Activated CD4-positive, alpha-beta T cell treated with anti-CD3 and anti-CD28 coated beads for 36 hours (primary cell): Measurements from ENCODE around the gene SLFNL1. TPM values are rescaled to one million over a fixed set of nuclear protein-coding genes. Genes with fewer than 3 reads are reported as not detected.

ENCODE experiments used
- ATAC-seq: fragments of 200-7000 bp; cut with Tn5 transposase; one replicate; pipeline ENCODE4 v1.10.0; 2021; ENCODE audit warnings: mild to moderate bottlenecking, moderate library complexity
- CTCF ChIA-PET: fragments of 350-600 bp; sonication (Branson Sonifier 250); formaldehyde crosslinking; loops from one replicate; lab custom pipeline; 2021; ENCODE audit warnings: antibody characterized with exemption; lab: Charles Lee
- POLR2A ChIA-PET: fragments of 350-600 bp; sonication (Branson Sonifier 250); formaldehyde crosslinking; loops from one replicate; lab custom pipeline; 2021; ENCODE audit warnings: antibody characterized with exemption, inconsistent platforms; lab: Charles Lee
- DNase-seq: peaks from one replicate; pipeline ENCODE4 v3.0.0-alpha.2; 2020
- H3K27ac Mint-ChIP-seq: one replicate; pipeline ENCODE4 v1.8.0; 2021; ENCODE audit warnings: mixed read lengths
- H3K27me3 Mint-ChIP-seq: one replicate; pipeline ENCODE4 v1.8.0; 2021; ENCODE audit warnings: mixed read lengths
- H3K36me3 Mint-ChIP-seq: one replicate; pipeline ENCODE4 v1.8.0; 2021; ENCODE audit warnings: low read depth, mixed read lengths
- H3K4me1 Mint-ChIP-seq: one replicate; pipeline ENCODE4 v1.8.0; 2021; ENCODE audit warnings: mixed read lengths
- H3K4me3 Mint-ChIP-seq: one replicate; pipeline ENCODE4 v1.8.0; 2021; ENCODE audit warnings: mild to moderate bottlenecking, moderate library complexity, mixed read lengths
- H3K9me3 Mint-ChIP-seq: one replicate; pipeline ENCODE4 v1.8.0; 2021; ENCODE audit warnings: low read depth, mixed read lengths
- intact Hi-C, 2 experiments: fragments of 100-400 bp; cut with DNase I in 1 of 2; cut with micrococcal nuclease in 1 of 2; formaldehyde crosslinking; loops; one replicate each; pipeline versions ENCODE4 v1.14.2 to v1.15.1; 2022 to 2024; cut with DNase I, micrococcal nuclease
- total RNA-seq, 2 experiments: library from RNA; stranded (reverse); gene quantifications; one replicate each; pipeline ENCODE4 v1.2.3, GENCODE V29; 2021

Gene SLFNL1
- total RNA-seq, 2 experiments from 2014 or later: 0.14 TPM

DNA sequence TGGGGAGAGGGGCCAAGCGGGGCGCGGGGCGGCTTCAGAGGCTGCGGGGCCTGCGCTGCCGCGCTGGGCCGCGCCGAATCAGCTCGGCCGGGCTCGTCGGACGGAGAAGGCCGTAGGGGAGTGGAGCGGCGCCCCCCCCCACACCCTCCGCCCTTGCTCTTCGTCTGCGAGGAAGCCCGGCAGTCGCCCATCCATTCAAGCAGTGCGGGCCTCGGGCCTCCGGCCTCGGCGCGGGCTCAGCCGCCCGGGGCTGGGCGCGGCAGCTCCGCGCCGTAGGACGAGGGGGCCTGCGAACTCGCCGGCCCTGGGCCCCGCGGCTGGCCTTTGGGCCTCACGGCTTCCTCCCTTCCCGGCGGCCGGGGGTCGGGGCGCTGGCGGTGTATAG is 41.5 kb downstream of the SLFNL1 start:
- ChIA-PET CTCF (interaction anchor here (1.7 kb wide), 1 partner anchor 289 kb away, joined by 5 read pairs; the partner anchor contains the start of gene NFYC), POLR2A (interaction anchor here (0.5 to 1.7 kb wide), 5 partner anchors 12 to 449 kb away, joined by 3 to 8 read pairs (median 4); partner anchors contain the start of genes NFYC and ZNF684)
- Mint-ChIP-seq H3K9me3 (no peaks in the 10 kb centered on the region), H3K4me1 (peaks cover 53% of the 10 kb centered on the region), H3K27ac (peak overlapping the region; percentile 93), H3K36me3 (peaks cover 44% of the 10 kb centered on the region), H3K4me3 (peak overlapping the region; percentile 86), H3K27me3 (no peaks in the 10 kb centered on the region)
- DNase-seq (no peak), ATAC-seq (peak; percentile 1)
- intact Hi-C loops: loop anchor here (1.0 to 5.0 kb wide), 7 partner anchors 23 to 1477 kb away; partner anchors contain the start of genes FOXO6 (in 1 of the 2), PPCS (in 1 of the 2), RLF (in 1 of the 2) and ZMYND12 (in 1 of the 2)

DNA sequence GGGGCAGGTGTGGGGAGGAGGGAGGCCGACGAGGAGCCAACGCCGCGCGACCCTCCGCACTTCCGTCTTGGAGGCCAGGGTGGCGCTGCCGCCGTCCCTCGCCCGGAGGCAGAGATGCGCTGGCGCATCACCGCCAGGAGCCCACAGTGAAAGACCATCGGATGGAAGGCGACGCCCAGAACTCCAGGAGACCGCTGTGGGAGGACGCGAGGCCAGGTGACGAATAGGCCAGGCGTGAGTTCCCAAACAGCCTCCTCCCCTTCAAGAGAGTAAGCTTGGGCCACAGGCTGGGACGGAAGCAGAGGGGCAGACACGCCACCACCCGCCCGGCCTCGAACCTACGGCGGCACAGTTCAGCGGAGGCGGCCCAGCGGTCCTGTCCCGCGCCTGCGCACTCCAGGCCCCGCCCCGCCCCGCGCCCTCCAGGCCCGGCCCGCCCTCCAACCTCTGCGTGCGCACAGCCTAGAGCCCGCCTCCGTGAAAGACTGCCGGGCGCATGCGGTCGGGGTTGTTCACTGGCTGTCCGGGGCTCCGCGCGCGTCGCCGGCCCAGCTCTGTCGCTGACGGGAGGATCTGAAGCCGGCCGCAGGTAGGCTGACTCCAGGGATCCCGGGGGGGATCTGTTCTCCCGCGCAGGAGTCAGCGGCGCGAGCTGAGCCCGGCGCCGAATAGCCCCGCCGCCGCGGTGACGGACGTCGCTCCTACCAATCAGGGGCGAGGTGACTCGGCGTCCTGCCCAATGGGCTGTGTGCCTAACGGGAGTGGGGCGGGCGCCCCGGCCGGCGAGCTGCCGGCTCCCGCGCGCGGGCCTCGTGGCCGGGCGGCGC is 42.1 kb downstream of the SLFNL1 start, which contains the start of gene CTPS1:
Gene CTPS1 (plus strand): TSS at position 456 of the 827 bp plus-strand sequence. CDS start 3,595 bp downstream, outside the sequence.
- Mint-ChIP-seq H3K9me3 (no peaks in the 10 kb centered on the region), H3K27me3 (no peaks in the 10 kb centered on the region), H3K4me3 (peak within 1 kb of the TSS; percentile 86), H3K27ac (peak within 1 kb of the TSS; percentile 95), H3K36me3 (peaks cover 39% of the 10 kb centered on the region), H3K4me1 (peaks cover 47% of the 10 kb centered on the region)
- ATAC-seq (peak; percentile 86), DNase-seq (peak; percentile 98)
- CTCF ChIA-PET: interaction anchor here (0.5 to 1.9 kb wide), 3 partner anchors 12 to 288 kb away, joined by 3 to 10 read pairs (median 5); partner anchors contain the start of gene NFYC
- POLR2A ChIA-PET: interaction anchor here (0.5 to 1.7 kb wide), 6 partner anchors 10 to 448 kb away, joined by 3 to 8 read pairs (median 4); partner anchors contain the start of genes NFYC and ZNF684
- intact Hi-C loops: loop anchor here (1.0 to 5.0 kb wide), 13 partner anchors 24 to 1478 kb away; partner anchors contain the start of genes CITED4 (in 1 of the 2), FOXO6 (in 1 of the 2), PPCS (in 1 of the 2) and RLF (in 1 of the 2)

DNA sequence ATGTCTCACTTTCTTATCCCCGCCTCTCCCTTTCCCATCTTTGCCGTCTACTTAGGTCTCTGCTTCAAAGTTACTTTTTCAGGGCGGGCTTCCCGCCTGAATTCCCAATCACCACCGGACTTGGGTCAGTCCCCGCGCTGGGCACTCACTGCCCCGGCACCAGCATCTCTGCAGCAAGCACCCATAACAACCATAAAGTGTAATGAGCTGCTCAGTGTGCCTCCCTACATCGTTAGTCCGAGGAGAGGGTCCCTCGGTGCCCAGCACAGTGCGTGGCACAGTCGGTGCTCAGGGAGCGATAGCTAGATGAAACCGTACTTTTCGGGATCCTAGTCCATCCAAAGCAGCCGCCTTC is 42.7 kb downstream of the SLFNL1 start:
- ChIA-PET POLR2A (interaction anchor here (1.5 to 1.7 kb wide), 2 partner anchors 25 to 287 kb away, joined by 5 to 8 read pairs; partner anchors contain the start of gene NFYC), CTCF (interaction anchor here (0.5 to 1.9 kb wide), 5 partner anchors 12 to 477 kb away, joined by 3 to 10 read pairs (median 3); no protein-coding TSS in a partner anchor)
- no peak for DNase-seq
- H3K9me3 Mint-ChIP-seq: no peaks in the 10 kb centered on the region
- H3K4me1 Mint-ChIP-seq: peaks cover 41% of the 10 kb centered on the region
- H3K4me3 Mint-ChIP-seq: peak overlapping the region; percentile 76
- ATAC-seq: no peak
- no peaks in the 10 kb centered on the region for H3K27me3 Mint-ChIP-seq
- intact Hi-C loops: loop anchor here in 1 of 2 experiments (1.0 to 2.0 kb wide), 6 partner anchors 117 to 528 kb away; partner anchors contain the start of gene CITED4
- peak overlapping the region; percentile 95 for H3K27ac Mint-ChIP-seq
- H3K36me3 Mint-ChIP-seq: peaks cover 33% of the 10 kb centered on the region

DNA sequence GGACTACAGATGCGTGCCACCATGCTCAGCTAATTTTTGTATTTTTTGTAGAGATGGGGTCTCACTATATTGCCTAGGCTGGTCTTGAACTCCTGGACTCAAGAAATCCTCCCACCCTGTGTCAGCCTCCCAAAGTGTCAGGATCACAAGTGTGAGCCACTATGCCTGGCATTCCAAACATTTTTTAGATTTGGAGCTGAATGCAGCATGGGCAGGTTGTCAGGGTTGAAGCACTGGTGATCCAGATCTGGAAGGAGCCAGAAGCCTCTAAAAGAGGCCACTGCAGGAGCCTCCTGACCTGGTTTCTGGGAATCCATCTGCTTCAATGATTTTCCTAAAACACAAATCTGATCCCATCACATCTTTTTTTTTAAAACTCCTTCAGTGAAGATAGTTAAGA is 43.8 kb downstream of the SLFNL1 start:
- DNase-seq: no peak
- ATAC-seq: no peak
- intact Hi-C loops: loop anchor here in 1 of 2 experiments (2.0 kb wide), 1 partner anchor 263 kb away; no protein-coding TSS in a partner anchor
- Mint-ChIP-seq H3K4me1 (peaks cover 30% of the 10 kb centered on the region), H3K4me3 (no peak overlapping the region), H3K9me3 (no peaks in the 10 kb centered on the region), H3K27ac (no peak overlapping the region), H3K36me3 (peaks cover 22% of the 10 kb centered on the region), H3K27me3 (no peaks in the 10 kb centered on the region)
- ChIA-PET CTCF (interaction anchor here (1.9 kb wide), 1 partner anchor 26 kb away, joined by 10 read pairs; no protein-coding TSS in a partner anchor), POLR2A (interaction anchor here (0.6 kb wide), 1 partner anchor 49 kb away, joined by 5 read pairs; no protein-coding TSS in a partner anchor)

DNA sequence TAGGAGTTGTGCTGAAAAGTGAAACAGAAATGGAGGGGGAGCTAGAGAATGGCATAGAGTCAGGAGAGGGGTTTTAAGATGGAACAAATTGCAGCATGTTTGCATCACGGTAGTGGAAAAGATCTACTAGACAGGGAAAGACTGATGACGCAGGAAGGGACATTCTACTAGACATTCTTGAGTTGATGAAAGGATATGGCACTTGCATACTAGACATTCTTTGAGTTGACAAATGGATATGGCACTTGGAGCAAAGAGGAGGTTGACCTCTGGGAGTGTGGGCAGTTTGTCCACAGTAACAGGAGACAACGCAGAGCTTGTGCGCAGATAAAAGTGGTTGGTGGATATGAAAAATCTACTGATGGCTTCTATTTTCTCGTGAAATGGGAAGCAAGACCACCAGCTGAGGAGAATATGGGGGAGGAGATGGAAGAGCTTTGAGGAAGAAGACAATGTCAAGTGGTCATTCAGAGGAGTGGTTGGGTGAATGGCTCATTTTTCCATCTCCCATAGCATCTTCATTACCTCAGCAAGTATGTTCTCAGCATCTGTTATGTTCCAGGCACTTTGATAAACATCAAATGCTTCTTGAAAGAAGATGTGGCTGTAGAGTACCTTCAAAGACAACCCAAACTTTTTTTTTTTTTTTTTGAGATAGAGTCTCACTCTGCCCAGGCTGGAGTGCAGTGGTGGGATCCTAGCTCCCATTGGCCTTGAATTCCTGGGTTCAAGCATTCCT is 44.4 kb downstream of the SLFNL1 start:
- no peak for DNase-seq
- H3K27me3 Mint-ChIP-seq: no peaks in the 10 kb centered on the region
- H3K4me3 Mint-ChIP-seq: no peak overlapping the region
- ChIA-PET CTCF (no interaction called here), POLR2A (interaction anchor here (0.6 kb wide), 1 partner anchor 173 kb away, joined by 10 read pairs; no protein-coding TSS in a partner anchor)
- ATAC-seq: no peak
- H3K27ac Mint-ChIP-seq: no peak overlapping the region
- no peaks in the 10 kb centered on the region for H3K9me3 Mint-ChIP-seq
- H3K36me3 Mint-ChIP-seq: peaks cover 17% of the 10 kb centered on the region
- H3K4me1 Mint-ChIP-seq: peaks cover 24% of the 10 kb centered on the region
- intact Hi-C loops: no loop called here

DNA sequence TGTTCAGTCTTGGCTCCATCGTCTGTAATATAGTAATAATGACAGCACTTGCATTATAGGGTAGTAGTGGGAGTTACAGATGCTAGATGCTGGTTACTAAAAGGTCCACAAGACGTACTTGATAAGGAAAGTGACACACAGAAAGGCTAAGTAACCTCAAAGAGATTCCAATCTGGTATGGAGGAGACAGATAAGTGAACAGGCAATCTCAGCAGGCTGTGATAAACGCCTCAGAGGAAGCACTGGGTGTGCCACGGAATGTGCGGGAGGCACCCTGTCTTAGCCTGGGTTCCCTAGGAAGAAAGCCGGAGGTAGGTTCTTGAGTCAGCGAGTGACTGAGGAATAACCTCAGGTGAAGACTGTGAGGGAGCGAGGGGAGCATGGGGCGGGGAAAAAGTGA is 46.6 kb downstream of the SLFNL1 start:
- POLR2A ChIA-PET: no interaction called here

DNA sequence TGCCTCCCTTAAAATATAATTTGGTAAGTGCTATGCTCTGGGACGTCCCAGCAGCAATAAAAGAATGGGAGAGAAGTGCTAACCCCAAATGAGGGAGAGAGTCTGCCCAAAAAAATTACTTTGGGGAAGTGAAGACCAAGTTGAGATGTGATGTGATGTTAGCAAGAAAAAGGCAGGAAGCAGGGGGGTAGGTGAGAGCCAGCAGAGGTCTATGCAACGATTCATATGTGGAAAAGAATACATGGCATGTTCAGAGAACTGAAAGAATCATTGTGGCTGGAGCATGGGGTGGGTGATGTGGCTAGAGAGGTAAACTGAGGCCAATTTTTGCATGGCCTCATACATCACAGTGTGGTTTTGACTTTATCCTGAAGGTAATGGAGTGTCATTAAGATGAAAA is 47.6 kb downstream of the SLFNL1 start:
- ATAC-seq (no peak), DNase-seq (no peak)
- ChIA-PET CTCF (interaction anchor here (1.0 kb wide), 1 partner anchor 29 kb away, joined by 4 read pairs; no protein-coding TSS in a partner anchor), POLR2A (no interaction called here)
- Mint-ChIP-seq H3K4me3 (no peak overlapping the region), H3K27me3 (no peaks in the 10 kb centered on the region), H3K27ac (no peak overlapping the region), H3K9me3 (no peaks in the 10 kb centered on the region), H3K4me1 (peaks cover 8% of the 10 kb centered on the region), H3K36me3 (no peaks in the 10 kb centered on the region)
- intact Hi-C loops: no loop called here

More for the DNA sequence above, 46.6 kb downstream of the SLFNL1 start:
- no peak overlapping the region for H3K27ac Mint-ChIP-seq
- H3K36me3 Mint-ChIP-seq: no peaks in the 10 kb centered on the region
- DNase-seq (no peak), ATAC-seq (no peak)
- no peaks in the 10 kb centered on the region for H3K9me3 Mint-ChIP-seq
- intact Hi-C loops: no loop called here
- no peak overlapping the region for H3K4me3 Mint-ChIP-seq
- H3K4me1 Mint-ChIP-seq: peaks cover 9% of the 10 kb centered on the region
- no peaks in the 10 kb centered on the region for H3K27me3 Mint-ChIP-seq
- CTCF ChIA-PET: interaction anchor here (1.0 kb wide), 2 partner anchors 28 to 40 kb away, joined by 3 to 4 read pairs; no protein-coding TSS in a partner anchor

DNA sequence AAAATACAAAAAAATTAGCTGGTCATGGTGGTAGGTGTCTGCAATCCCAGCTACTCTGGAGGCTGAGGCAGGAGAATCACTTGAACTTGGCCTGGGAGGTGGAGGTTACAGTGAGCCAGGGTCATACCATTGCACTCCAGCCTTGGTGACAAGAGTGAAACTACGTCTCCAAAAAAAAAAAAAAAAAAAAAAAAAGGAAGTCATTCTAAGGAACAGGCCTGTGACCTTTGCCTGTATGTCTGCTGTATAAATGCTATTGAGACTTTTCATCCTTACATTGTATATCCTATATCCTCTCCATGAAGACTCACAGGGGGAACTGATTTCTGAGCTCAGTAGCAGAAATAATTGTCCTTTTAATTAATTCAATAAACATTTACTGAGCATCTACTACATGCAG is 49.6 kb downstream of the SLFNL1 start:
- Mint-ChIP-seq H3K27ac (no peak overlapping the region), H3K27me3 (no peaks in the 10 kb centered on the region), H3K4me3 (no peak overlapping the region), H3K36me3 (no peaks in the 10 kb centered on the region), H3K9me3 (no peaks in the 10 kb centered on the region), H3K4me1 (peaks cover 4% of the 10 kb centered on the region)
- DNase-seq (no peak), ATAC-seq (no peak)
- ChIA-PET CTCF (interaction anchor here (0.5 to 2.0 kb wide), 2 partner anchors 20 to 104 kb away, joined by 3 to 14 read pairs; no protein-coding TSS in a partner anchor), POLR2A (no interaction called here)
- intact Hi-C loops: no loop called here

DNA sequence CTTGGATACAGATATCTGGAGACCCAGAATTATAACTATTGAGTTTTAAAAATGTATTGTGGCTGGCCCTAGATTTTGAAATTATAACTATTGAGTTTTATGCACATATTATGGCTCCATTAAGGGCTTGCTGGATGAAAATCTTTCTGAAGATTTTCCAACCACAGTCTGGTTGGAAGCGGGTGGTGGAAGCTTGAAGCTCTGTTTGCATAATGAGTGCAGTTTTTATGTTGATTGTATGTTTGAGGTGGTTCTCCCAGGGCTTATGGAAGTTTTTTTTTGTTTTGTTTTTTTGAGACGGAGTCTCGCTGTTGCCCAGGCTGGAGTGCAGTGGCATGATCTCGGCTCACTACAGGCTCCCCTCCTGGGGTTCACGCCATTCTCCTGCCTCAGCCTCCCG is 52.1 kb downstream of the SLFNL1 start:
- DNase-seq (no peak), ATAC-seq (no peak)
- H3K4me3 Mint-ChIP-seq: no peak overlapping the region
- intact Hi-C loops: no loop called here
- no peaks in the 10 kb centered on the region for H3K27me3 Mint-ChIP-seq
- no peak overlapping the region for H3K27ac Mint-ChIP-seq
- CTCF ChIA-PET: no interaction called here
- no peaks in the 10 kb centered on the region for H3K36me3 Mint-ChIP-seq
- H3K4me1 Mint-ChIP-seq: no peaks in the 10 kb centered on the region
- POLR2A ChIA-PET: no interaction called here
- no peaks in the 10 kb centered on the region for H3K9me3 Mint-ChIP-seq

DNA sequence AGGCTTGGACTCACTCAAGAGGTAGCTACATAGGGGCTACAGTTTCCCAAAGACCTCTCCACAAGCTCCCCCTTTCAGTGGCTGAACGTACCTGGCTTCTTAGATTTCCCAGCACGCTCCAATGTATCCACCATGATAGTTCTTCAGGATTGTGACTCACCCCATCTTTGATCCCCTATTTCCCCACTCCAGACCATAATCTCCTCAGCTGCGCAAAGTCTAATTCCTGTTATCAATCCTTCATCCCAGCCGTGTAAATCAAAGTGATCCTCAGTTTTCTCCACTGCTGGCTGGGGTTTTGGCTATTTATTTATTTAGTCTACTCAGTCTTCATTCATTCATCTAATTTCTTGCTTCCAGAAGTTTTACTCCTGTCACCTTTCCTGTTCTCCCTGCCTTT is 55.1 kb downstream of the SLFNL1 start:
- DNase-seq (no peak), ATAC-seq (no peak)
- POLR2A ChIA-PET: no interaction called here
- no peaks in the 10 kb centered on the region for H3K36me3 Mint-ChIP-seq
- H3K9me3 Mint-ChIP-seq: no peaks in the 10 kb centered on the region
- no peaks in the 10 kb centered on the region for H3K4me1 Mint-ChIP-seq
- no peaks in the 10 kb centered on the region for H3K27me3 Mint-ChIP-seq
- CTCF ChIA-PET: interaction anchor here (0.6 kb wide), 1 partner anchor 14 kb away, joined by 3 read pairs; no protein-coding TSS in a partner anchor
- no peak overlapping the region for H3K27ac Mint-ChIP-seq
- intact Hi-C loops: no loop called here
- H3K4me3 Mint-ChIP-seq: no peak overlapping the region
